ENCODE measurements around the gene TM4SF20. TPM values are rescaled to one million over a fixed set of nuclear protein-coding genes. Genes with fewer than 3 reads are reported as not detected.

TM4SF20 gene
- total RNA-seq, 1 experiment from 2014 or later: not detected

DNA sequence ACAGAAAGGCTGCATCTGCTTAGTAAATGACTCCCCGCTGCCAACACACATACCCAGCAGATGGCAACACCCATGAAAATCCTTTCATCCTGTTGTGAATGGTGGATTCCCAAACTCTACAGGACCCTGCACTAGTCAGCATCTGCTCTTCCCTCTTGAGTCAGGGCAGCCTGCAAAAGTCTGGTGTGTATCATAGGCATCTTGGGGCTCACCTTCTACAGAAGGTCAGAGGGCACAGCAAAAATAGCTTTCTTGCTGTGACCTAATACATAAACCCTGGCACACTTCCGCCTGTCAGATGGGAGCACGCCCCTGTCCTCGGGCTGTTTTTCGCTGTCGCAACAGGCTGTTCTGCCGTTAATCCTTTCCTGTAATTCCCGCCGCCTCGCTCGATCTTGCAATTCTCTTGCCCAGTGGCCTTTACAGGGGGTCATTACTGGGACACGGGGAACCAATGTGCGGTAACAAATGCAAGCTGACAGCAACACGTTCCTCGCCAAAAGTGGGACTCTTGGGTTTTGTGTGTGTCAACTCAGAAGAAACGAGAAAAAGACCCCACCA, 28.6 kb upstream of the TM4SF20 start:
- H3K27ac ChIP-seq: peak overlapping the region; percentile 84
- H3K4me3 ChIP-seq: no peak overlapping the region

DNA sequence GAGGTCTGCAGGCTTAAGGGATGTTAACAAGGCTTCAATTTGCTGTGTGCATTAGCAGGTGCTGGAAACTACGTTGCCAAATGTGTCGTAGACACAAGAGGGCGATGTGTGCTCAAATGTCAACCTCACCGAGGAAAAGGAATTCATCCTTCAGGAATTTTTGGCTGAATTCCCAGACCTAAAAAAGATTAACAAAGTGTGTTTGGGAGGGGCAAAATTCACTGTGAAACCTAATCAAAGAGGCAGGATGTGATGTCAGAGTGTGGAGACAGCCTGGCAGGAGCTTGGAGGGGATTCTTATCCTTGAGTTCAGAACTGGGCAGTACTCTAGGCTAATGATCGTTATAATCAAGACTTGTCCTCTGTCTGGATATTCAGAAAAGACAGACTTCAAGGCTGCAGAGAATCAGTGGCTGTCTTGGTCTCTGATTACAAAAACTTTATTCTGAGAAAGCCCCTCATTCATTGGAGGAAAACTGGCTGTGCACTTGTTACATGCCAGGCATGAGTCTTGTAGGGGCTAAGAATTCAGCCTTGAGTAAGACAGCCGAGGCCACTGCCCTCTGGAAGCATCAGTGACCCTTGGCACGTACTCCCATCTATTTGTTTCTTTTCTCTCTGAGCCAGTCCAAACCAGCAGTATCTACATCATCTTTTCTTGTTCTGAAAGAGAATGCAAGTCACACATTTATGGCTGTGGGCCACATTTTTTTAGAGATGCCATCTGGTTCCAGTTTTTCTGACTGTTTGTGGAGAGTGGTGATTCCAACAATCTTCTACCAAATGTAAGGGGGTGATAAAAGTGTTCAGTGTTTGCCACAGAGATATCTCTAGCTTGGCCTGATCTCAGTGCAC, 27.3 kb upstream of the TM4SF20 start:
- Histone ChIP-seq H3K79me2 (ENCODE audit: low read depth) (peaks cover 7% of the 10 kb centered on the region; the same call in 1 of the 2 replicates), H3K9me3 (ENCODE audit: insufficient read depth, low read depth) (no peaks in the 10 kb centered on the region), H3K27ac (peak overlapping the region; percentile 84), H4K20me1 (ENCODE audit: insufficient read depth) (no peaks in the 10 kb centered on the region), H2AFZ (no peak overlapping the region), H3K4me2 (peak overlapping the region; percentile 65), H3K4me1 (replicated peaks; ENCODE audit: insufficient read depth) (peaks cover 57% of the 10 kb centered on the region), H3K36me3 (ENCODE audit: low read depth) (no peaks in the 10 kb centered on the region), H3K27me3 (ENCODE audit: insufficient read depth, low read depth) (no peaks in the 10 kb centered on the region), H3K4me3 (no peak overlapping the region), H3K9me2 (ENCODE audit: insufficient read depth) (no peaks in the 10 kb centered on the region), H3F3A (ENCODE audit: insufficient read depth, low read depth) (peaks cover 32% of the 10 kb centered on the region)
- TF ChIP-seq, protein P1, sequence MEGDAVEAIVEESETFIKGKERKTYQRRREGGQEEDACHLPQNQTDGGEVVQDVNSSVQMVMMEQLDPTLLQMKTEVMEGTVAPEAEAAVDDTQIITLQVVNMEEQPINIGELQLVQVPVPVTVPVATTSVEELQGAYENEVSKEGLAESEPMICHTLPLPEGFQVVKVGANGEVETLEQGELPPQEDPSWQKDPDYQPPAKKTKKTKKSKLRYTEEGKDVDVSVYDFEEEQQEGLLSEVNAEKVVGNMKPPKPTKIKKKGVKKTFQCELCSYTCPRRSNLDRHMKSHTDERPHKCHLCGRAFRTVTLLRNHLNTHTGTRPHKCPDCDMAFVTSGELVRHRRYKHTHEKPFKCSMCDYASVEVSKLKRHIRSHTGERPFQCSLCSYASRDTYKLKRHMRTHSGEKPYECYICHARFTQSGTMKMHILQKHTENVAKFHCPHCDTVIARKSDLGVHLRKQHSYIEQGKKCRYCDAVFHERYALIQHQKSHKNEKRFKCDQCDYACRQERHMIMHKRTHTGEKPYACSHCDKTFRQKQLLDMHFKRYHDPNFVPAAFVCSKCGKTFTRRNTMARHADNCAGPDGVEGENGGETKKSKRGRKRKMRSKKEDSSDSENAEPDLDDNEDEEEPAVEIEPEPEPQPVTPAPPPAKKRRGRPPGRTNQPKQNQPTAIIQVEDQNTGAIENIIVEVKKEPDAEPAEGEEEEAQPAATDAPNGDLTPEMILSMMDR (conservative IDR thresholded peaks at IDR 0.05): peak; percentile 82
- no peak for TF ChIP-seq EZH2 (IDR thresholded peaks at IDR 0.05; ENCODE audit: low read depth)
- DNase-seq: peak; percentile 72 to 95
- POLR2A ChIA-PET (ENCODE audit: unreplicated experiment): interaction anchor here (0.6 kb wide), 2 partner anchors 8 to 77 kb away, joined by 6 to 10 read pairs; no protein-coding TSS in a partner anchor
- BruUV-seq (replicated peaks): TSS peak; percentile 89
- intact Hi-C loops (cut with micrococcal nuclease; ENCODE audit: unreplicated experiment): loop anchor here (1.0 to 10.0 kb wide), 9 partner anchors 66 to 638 kb away; partner anchors contain the start of gene AGFG1
- CTCF ChIA-PET: interaction anchor here (0.5 to 1.1 kb wide), 7 partner anchors 20 to 360 kb away, joined by 3 to 6 read pairs (median 4); no protein-coding TSS in a partner anchor

More for the DNA sequence above, 28.6 kb upstream of the TM4SF20 start:
- Histone ChIP-seq H2AFZ (no peak overlapping the region), H3K4me2 (peak overlapping the region; percentile 65), H4K20me1 (ENCODE audit: insufficient read depth) (no peaks in the 10 kb centered on the region), H3F3A (ENCODE audit: insufficient read depth, low read depth) (peaks cover 38% of the 10 kb centered on the region), H3K9me2 (ENCODE audit: insufficient read depth) (no peaks in the 10 kb centered on the region), H3K27me3 (ENCODE audit: insufficient read depth, low read depth) (no peaks in the 10 kb centered on the region), H3K4me1 (replicated peaks; ENCODE audit: insufficient read depth) (peaks cover 66% of the 10 kb centered on the region), H3K9me3 (ENCODE audit: insufficient read depth, low read depth) (no peaks in the 10 kb centered on the region), H3K79me2 (ENCODE audit: low read depth) (peaks cover 7% of the 10 kb centered on the region; the same call in 1 of the 2 replicates), H3K36me3 (ENCODE audit: low read depth) (no peaks in the 10 kb centered on the region)
- no peak for TF ChIP-seq EZH2 (IDR thresholded peaks at IDR 0.05; ENCODE audit: low read depth)
- TF ChIP-seq, protein P1 (conservative IDR thresholded peaks at IDR 0.05): no peak
- POLR2A ChIA-PET (ENCODE audit: unreplicated experiment): interaction anchor here (0.6 kb wide), 1 partner anchor 60 kb away, joined by 7 read pairs; no protein-coding TSS in a partner anchor
- BruUV-seq (replicated peaks): no TSS peak
- CTCF ChIA-PET: interaction anchor here (0.6 to 0.7 kb wide), 2 partner anchors 79 to 359 kb away, joined by 3 to 15 read pairs; no protein-coding TSS in a partner anchor
- intact Hi-C loops (cut with micrococcal nuclease; ENCODE audit: unreplicated experiment): loop anchor here (2.0 to 10.0 kb wide), 6 partner anchors 95 to 637 kb away; no protein-coding TSS in a partner anchor
- peak; percentile 41 to 97 for DNase-seq

DNA sequence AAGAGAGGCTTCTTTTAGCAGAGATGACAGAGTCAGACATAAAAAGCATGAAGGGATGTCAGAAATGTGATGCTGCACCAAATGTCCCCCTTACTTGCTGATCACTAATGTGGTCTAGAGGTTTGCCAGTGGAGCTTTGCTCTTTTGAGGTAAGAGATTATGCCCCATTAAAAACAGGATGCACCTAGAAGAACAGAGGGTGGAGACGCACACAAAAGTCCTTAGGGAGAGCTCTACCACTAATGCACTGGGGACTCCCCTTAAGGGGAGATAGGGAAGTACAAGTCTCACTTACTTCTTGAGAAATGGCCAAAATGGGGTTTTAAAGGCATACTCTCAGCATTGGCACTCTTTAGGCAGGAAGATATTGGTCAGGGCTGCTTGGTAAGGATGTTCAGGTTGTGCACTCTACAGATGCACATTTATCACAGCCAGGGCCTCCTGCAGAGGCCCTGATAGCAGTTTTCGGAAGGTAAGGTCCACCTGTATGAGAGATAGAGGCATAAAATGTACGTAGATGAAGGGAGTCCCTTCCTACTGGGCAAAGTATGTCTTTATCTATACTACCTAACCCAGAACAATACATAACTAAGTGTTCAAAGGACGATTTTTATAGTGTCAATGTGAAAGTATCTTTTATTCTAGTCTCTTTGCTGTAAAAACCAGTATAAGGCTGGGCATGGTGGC, 25.6 kb upstream of the TM4SF20 start:
- no peak for TF ChIP-seq EZH2 (IDR thresholded peaks at IDR 0.05; ENCODE audit: low read depth)
- TF ChIP-seq, protein P1 (conservative IDR thresholded peaks at IDR 0.05): no peak

More for the DNA sequence above, 25.6 kb upstream of the TM4SF20 start:
- Histone ChIP-seq H3K27me3 (ENCODE audit: insufficient read depth, low read depth) (no peaks in the 10 kb centered on the region), H3K4me1 (replicated peaks; ENCODE audit: insufficient read depth) (peaks cover 43% of the 10 kb centered on the region), H3K79me2 (ENCODE audit: low read depth) (peaks cover 7% of the 10 kb centered on the region; the same call in 1 of the 2 replicates), H3K9me2 (ENCODE audit: insufficient read depth) (no peaks in the 10 kb centered on the region), H3F3A (ENCODE audit: insufficient read depth, low read depth) (peaks cover 22% of the 10 kb centered on the region), H3K9me3 (ENCODE audit: insufficient read depth, low read depth) (no peaks in the 10 kb centered on the region), H3K4me2 (no peak overlapping the region), H4K20me1 (ENCODE audit: insufficient read depth) (no peaks in the 10 kb centered on the region), H2AFZ (no peak overlapping the region), H3K4me3 (no peak overlapping the region), H3K36me3 (ENCODE audit: low read depth) (no peaks in the 10 kb centered on the region), H3K27ac (no peak overlapping the region)
- intact Hi-C loops (cut with micrococcal nuclease; ENCODE audit: unreplicated experiment): loop anchor here (5.0 to 10.0 kb wide), 3 partner anchors 272 to 640 kb away; no protein-coding TSS in a partner anchor
- ChIA-PET POLR2A (ENCODE audit: unreplicated experiment) (no interaction called here), CTCF (no interaction called here)
- DNase-seq: no peak
- no TSS peak for BruUV-seq (replicated peaks)

Measured in PC-9 (cell line).